Measurements from ENCODE around the gene ACTBL2. TPM values are rescaled to one million over a fixed set of nuclear protein-coding genes. Genes with fewer than 3 reads are reported as not detected.

The ACTBL2 gene
- polyA plus RNA-seq, 2 of the 4 experiments (the other 2 are of a cell fraction): 0.06 TPM

DNA sequence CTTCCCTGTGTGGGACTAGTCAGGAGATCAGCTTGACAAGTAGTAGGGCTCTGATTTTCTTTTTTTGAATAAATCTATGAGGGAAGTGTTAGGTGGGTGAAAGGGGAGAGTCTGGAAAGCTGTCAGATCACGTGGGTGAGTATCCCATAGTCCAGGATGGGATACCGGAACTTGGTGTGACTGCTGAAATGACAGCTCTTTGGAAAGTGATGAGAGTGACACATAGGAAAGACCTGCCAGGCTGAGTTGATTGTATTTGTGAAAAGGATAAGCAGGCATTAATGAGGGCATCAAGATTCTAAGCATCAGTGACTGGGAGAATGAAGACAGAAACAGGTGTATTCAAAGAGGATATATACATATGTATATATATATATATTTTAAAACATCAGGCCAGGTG is 35.6 kb downstream of the ACTBL2 start:
- no peak for ATAC-seq
- Histone ChIP-seq H3K4me2 (no peak overlapping the region), H3K4me3 (no peak overlapping the region), H3K9me3 (no peaks in the 10 kb centered on the region), H3K27ac (no peak overlapping the region), H3K4me1 (peaks cover 7% of the 10 kb centered on the region; the same call in 2 of the 3 replicates)
- FAIRE-seq: no peak
- CTCF ChIA-PET: interaction anchor here (1.8 kb wide), 1 partner anchor 149 kb away, joined by 5 read pairs; no protein-coding TSS in a partner anchor
- TF ChIP-seq POLR2A (IDR thresholded peaks at IDR 0.05; ENCODE audit: low read length): no peak
- TF ChIP-seq, protein P1, sequence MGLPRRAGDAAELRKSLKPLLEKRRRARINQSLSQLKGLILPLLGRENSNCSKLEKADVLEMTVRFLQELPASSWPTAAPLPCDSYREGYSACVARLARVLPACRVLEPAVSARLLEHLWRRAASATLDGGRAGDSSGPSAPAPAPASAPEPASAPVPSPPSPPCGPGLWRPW (IDR thresholded peaks at IDR 0.05): no peak
- no peak for TF ChIP-seq EHMT2 (IDR thresholded peaks at IDR 0.05; ENCODE audit: low read depth)
- no peak for TF ChIP-seq CBX8 (IDR thresholded peaks at IDR 0.05)
- no peak for TF ChIP-seq SMC3 (IDR thresholded peaks at IDR 0.05)
- TF ChIP-seq PHF8 (IDR thresholded peaks at IDR 0.05; ENCODE audit: borderline replicate concordance, low read depth): no peak
- TF ChIP-seq, protein P2, sequence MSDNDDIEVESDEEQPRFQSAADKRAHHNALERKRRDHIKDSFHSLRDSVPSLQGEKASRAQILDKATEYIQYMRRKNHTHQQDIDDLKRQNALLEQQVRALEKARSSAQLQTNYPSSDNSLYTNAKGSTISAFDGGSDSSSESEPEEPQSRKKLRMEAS (IDR thresholded peaks at IDR 0.05): no peak
- no peak for DNase-seq (ENCODE audit: low read depth in 1 of 2, low spot score in 1 of 2)
- POLR2A ChIA-PET: no interaction called here
- WGBS (ENCODE audit: missing lambda C conversion rate): 60% methylated on average over 2 of the region's 2 CpGs

DNA sequence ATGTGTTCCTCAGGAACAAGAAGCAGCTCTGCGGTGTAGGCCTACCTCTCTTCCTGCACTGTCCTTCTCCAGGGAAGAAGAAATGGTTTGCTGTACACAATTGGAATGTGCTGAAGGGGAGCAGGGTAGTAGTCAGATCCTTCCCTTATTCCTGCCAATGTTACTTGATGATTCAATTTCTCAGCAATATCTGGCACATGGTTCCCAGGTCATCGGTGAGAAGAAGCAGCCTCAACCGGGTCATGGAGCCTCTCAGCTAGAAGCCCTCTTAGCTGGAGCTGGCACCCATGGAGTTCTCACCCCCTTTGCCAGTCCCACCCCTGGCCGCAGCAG is 36.9 kb downstream of the ACTBL2 start:
- FAIRE-seq (no peak), DNase-seq (ENCODE audit: low read depth in 1 of 2, low spot score in 1 of 2) (no peak), ATAC-seq (no peak)
- ChIA-PET POLR2A (no interaction called here), CTCF (interaction anchor here (0.9 kb wide), 1 partner anchor 9 kb away, joined by 3 read pairs; no protein-coding TSS in a partner anchor)
- Histone ChIP-seq H3K9me3 (no peaks in the 10 kb centered on the region), H3K4me2 (no peak overlapping the region), H3K4me3 (no peak overlapping the region), H3K4me1 (peaks cover 13% of the 10 kb centered on the region; the same call in 2 of the 3 replicates), H3K27ac (no peak overlapping the region)
- WGBS (ENCODE audit: missing lambda C conversion rate): 70% methylated on average over 4 of the region's 4 CpGs
- TF ChIP-seq GATA3 (IDR thresholded peaks at IDR 0.05; ENCODE audit: borderline replicate concordance) (no peak), ESRRA (IDR thresholded peaks at IDR 0.05; ENCODE audit: borderline replicate concordance, low read length) (no peak), CHD4 (IDR thresholded peaks at IDR 0.05; ENCODE audit: borderline replicate concordance) (no peak), RAD21 (conservative IDR thresholded peaks at IDR 0.05 in 1 of 2, IDR thresholded peaks at IDR 0.05 in 1 of 2) (no peak), HOXA7 (CRISPR knock-in tag; IDR thresholded peaks at IDR 0.05) (no peak), EP300 (IDR thresholded peaks at IDR 0.05) (no peak), EHMT2 (IDR thresholded peaks at IDR 0.05; ENCODE audit: low read depth) (no peak), RFX5 (IDR thresholded peaks at IDR 0.05) (no peak), FOSL2 (IDR thresholded peaks at IDR 0.05) (no peak), FOSL2 (CRISPR knock-in tag; IDR thresholded peaks at IDR 0.05) (no peak), EHF (CRISPR knock-in tag; IDR thresholded peaks at IDR 0.05) (no peak), CEBPB (IDR thresholded peaks at IDR 0.05) (no peak), JUNB (IDR thresholded peaks at IDR 0.05) (no peak)
- TF ChIP-seq, protein P3, sequence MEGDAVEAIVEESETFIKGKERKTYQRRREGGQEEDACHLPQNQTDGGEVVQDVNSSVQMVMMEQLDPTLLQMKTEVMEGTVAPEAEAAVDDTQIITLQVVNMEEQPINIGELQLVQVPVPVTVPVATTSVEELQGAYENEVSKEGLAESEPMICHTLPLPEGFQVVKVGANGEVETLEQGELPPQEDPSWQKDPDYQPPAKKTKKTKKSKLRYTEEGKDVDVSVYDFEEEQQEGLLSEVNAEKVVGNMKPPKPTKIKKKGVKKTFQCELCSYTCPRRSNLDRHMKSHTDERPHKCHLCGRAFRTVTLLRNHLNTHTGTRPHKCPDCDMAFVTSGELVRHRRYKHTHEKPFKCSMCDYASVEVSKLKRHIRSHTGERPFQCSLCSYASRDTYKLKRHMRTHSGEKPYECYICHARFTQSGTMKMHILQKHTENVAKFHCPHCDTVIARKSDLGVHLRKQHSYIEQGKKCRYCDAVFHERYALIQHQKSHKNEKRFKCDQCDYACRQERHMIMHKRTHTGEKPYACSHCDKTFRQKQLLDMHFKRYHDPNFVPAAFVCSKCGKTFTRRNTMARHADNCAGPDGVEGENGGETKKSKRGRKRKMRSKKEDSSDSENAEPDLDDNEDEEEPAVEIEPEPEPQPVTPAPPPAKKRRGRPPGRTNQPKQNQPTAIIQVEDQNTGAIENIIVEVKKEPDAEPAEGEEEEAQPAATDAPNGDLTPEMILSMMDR (IDR thresholded peaks at IDR 0.05): no peak
- TF ChIP-seq, protein P1 (IDR thresholded peaks at IDR 0.05): no peak
- TF ChIP-seq, protein P4, sequence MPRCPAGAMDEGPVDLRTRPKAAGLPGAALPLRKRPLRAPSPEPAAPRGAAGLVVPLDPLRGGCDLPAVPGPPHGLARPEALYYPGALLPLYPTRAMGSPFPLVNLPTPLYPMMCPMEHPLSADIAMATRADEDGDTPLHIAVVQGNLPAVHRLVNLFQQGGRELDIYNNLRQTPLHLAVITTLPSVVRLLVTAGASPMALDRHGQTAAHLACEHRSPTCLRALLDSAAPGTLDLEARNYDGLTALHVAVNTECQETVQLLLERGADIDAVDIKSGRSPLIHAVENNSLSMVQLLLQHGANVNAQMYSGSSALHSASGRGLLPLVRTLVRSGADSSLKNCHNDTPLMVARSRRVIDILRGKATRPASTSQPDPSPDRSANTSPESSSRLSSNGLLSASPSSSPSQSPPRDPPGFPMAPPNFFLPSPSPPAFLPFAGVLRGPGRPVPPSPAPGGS (IDR thresholded peaks at IDR 0.05): no peak
- TF ChIP-seq, protein P2 (IDR thresholded peaks at IDR 0.05): no peak

Data from A549 (cell line).